D721Med (cell line): ENCODE data around the gene TRIM45.

Experiments
- DNase-seq: peaks from one replicate; pipeline ENCODE4 v3.0.0; 2011; ENCODE audit warnings: low spot score; ENCODE audit not compliant: insufficient read length
- FAIRE-seq: peaks from 2 replicates; lab custom pipeline; 2011; peaks lifted over from hg19 to GRCh38; lab: Jason Lieb, UNC
- TF ChIP-seq, protein P1 (sequence below): IDR thresholded peaks from 2 replicates; pipeline ENCODE4 v1.5.1; 2012; ENCODE audit warnings: mild to moderate bottlenecking, control low read depth; ENCODE audit not compliant: insufficient read depth; ENCODE audit errors: missing control alignments

The TRIM45 gene

DNA sequence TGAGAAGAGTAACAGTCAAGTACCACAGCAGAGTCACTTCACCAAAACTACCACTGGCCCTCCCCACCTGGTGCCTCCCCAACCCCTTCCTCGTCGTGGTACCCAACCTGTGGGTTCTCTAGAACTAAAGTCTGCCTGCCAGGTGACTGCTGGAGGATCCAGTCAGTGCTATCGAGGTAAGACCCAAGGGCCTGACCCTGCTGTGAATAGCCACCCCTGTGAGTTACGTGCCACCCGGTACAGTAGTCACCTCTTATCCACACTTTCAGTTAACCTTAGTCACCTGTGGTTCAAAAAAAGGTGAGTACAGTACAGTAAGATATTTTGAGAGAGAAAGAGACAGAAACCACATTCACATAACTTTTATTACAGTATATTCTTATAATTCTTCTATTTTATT is 44.9 kb downstream of the TRIM45 start:
- TF ChIP-seq, protein P1, sequence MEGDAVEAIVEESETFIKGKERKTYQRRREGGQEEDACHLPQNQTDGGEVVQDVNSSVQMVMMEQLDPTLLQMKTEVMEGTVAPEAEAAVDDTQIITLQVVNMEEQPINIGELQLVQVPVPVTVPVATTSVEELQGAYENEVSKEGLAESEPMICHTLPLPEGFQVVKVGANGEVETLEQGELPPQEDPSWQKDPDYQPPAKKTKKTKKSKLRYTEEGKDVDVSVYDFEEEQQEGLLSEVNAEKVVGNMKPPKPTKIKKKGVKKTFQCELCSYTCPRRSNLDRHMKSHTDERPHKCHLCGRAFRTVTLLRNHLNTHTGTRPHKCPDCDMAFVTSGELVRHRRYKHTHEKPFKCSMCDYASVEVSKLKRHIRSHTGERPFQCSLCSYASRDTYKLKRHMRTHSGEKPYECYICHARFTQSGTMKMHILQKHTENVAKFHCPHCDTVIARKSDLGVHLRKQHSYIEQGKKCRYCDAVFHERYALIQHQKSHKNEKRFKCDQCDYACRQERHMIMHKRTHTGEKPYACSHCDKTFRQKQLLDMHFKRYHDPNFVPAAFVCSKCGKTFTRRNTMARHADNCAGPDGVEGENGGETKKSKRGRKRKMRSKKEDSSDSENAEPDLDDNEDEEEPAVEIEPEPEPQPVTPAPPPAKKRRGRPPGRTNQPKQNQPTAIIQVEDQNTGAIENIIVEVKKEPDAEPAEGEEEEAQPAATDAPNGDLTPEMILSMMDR, result no peak
- FAIRE-seq, result no peak
- DNase-seq, result no peak

DNA sequence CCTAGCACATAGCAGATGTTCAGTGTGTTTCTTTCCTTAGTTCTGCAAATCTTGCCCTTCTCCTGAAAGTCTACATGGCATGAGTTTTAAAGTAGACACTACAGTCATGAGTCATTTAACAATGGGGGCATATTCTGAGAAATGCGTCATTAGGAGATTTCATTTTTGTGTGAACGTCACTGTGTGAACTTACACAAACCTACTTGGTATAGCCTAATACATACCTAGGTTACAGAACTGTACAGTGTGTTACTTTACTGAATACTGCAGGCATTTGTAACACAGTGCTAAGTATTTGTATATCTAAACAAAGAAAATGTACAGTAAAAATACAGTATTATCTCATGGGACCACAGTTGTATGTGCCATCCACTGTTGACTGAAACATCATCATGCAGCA is 51.4 kb downstream of the TRIM45 start:
- FAIRE-seq (no peak), DNase-seq (no peak)
- TF ChIP-seq, protein P1, result no peak

DNA sequence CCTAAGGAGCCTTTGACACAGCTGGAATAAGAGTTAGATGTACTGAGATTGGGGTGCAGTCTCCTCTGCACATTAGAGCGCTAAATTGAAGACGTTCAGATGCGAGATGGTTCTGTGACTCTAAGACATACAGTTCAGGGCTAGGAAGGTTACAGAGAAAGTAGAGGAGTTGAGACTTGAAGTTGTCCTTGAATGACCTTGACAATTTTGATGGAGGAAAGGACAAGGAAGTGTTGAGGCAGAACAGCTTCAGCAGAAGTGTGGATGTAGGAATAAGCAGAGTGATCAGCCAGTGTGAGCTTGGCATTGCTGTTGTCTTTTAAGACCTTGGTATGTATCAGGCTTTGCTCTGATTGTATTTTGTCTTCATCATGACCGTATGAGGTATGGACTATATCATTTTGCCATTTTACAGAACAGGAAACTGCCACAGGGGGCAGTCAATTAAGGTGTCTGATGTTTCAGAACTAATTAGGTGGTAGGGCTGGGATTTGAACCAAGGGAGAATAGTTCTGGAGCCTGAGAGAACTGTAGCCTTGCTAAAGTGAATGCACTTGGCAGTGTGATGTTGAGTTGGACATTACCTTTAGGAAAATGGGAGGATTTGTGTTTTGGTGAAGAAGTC is 52.2 kb downstream of the TRIM45 start:
- FAIRE-seq (no peak), DNase-seq (no peak)
- TF ChIP-seq, protein P1, result no peak

DNA sequence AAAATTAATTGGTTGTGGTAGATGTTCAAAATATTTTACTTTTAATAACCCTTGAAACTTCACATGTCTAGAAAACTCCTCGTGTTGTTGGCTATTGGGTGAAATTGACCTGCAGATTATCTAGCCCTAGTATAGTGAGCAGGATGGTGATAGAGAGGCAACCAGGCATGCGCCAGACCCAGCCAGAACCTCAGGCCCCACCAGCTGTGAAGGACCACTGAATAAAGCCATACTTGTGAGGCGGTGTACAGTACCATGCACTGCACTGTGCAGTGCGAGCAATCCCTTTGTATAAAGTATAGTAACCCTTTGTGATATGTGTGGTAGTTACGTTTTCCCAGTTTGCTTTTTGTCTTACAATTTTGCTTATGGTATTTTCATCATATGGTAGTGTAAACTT is 53.0 kb downstream of the TRIM45 start:
- TF ChIP-seq, protein P1, result no peak
- FAIRE-seq (no peak), DNase-seq (no peak)

DNA sequence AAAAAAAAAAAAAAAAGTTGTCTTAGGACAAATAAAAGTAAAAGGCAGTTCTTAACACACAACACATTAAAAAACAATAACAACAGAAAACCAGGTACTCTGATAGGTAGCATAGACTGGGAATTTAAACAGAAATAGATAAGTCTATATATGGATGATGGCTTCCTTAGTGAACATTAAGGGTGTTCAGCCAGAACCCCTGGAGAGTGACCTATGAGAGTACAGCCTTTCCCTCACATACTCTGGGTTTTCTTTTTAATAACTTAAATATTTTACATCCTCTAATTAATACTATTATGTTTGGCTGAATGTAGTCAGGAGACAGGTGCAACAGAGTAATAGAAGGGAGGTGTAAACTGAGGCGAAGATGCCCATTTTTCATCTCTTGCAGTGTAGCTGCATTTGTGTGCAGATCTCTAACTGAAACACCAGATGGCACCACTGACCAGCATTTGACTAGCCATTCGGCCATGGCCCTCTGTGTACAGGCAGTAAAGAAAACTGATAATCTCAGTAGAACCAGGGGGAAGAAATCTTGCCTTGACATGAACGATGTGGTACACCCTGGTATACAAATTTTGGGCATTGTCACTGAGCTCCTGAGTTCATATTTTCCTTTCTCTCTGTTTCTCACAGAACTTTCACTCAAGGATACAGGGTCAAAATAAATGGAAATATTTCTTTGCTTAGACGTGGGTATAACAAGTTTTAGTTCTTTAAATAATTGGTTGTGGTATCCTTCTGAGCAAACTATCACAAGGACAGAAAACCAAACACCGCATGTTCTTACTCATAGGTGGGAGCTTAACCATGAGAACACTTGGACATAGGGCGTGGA is 53.8 kb downstream of the TRIM45 start:
- DNase-seq (no peak), FAIRE-seq (no peak)
- TF ChIP-seq, protein P1, result peak; percentile 69

DNA sequence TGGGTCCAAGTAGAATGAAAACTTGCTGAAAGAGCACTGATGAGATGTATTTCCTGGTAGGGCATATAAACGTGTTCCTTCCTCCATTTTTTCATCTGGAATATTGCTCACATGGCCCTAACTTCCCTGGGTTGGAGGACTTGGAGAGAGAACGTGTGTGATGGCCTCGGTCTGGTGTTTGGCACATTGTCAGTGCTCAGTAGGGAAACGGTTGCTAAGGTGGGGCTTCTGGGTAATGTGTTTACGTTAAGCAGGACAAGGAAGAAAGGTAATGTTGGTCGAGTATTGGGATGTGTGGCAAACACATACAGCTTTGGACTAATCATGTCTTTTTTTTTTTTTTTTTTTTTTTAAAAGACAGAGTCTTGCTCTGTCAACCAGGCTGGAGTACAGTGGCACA is 55.2 kb downstream of the TRIM45 start:
- FAIRE-seq, result no peak
- DNase-seq, result no peak
- TF ChIP-seq, protein P1, result no peak

DNA sequence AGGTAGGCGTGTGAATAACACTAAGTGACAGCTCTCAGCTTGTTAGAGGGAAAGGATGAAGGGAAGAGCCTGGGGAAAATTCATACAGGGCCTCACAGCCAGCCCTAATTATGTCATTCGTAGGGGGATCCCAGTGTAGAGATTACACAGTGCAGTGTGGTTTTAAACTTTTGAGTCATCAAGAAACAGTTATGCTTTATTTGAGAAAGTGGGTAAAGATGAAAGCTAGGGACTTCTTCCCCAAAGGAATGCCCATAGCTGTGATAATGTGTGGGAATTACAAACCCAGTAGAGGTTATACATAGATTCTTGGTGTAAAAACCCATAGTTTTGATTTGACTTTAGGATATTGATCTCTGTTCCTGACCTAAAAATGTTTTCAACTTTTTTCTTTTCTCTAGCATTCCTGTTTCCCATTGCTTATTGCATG is 59.5 kb downstream of the TRIM45 start:
- TF ChIP-seq, protein P1, result no peak
- FAIRE-seq, result no peak
- no peak for DNase-seq
